CD1c-positive myeloid dendritic cell (primary cell): ENCODE results near the gene GPR27.

ENCODE experiments used
- DNase-seq: peaks from one replicate; pipeline ENCODE4 v3.0.0-alpha.2; 2016; ENCODE audit errors: extremely low spot score

Gene GPR27

DNA sequence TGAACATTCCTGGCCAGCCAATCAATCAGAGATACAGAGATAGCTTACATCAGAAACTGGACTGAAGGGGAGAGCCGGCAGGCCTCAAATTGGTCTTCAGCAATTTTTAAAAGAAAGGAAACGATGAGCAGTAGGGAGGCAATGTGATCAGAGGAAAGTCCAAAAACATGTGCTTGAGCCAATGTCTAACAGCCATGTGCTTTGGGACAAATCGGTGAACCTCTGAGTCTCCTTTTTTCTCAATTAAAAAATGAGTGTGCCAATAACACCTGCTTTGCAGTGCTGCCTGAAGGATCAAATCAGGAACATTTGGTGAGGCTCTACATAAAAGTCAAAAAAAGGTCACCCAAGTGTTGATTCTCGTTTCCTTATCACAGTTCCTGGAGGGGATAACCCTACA lies 21.0 kb upstream of the GPR27 start:
- DNase-seq, result no peak

DNA sequence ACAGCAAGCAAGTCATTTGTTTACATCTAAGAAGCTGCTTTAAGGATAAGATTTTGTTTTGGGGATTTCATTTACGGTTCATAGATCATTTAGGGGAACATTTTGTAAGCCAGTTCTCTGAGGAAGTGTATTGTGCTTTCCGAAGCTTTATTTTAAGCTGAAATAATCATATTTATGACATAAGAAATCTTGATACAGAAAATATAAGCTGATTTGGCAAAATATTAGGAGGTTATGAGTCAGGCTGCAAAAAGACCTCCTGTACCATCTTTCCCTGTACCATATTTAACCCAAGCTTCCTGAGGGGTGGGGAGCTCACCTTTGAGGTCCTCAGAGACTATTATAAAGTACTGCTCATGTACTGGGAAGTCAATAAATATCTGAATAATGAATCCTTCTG lies 20.3 kb upstream of the GPR27 start:
- DNase-seq, result no peak

DNA sequence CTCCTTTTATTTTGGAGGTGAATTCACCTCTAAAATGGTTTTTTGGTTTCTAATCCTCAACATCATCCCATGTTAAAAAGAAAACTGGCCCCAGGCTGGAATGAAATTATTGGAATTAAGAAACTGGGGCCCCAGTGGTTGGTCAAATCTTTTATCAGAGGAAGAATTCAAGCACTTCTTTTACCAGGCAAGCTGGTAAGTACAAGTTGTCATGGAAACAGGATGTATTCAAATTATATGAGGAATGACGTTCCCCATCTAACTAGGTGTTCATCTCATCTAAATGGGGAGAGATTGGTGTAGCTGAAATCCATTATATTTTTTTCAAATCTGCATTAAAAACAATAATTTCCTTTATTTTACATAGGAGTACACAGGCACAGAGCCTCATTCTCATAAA lies 18.8 kb upstream of the GPR27 start:
- DNase-seq, result no peak

DNA sequence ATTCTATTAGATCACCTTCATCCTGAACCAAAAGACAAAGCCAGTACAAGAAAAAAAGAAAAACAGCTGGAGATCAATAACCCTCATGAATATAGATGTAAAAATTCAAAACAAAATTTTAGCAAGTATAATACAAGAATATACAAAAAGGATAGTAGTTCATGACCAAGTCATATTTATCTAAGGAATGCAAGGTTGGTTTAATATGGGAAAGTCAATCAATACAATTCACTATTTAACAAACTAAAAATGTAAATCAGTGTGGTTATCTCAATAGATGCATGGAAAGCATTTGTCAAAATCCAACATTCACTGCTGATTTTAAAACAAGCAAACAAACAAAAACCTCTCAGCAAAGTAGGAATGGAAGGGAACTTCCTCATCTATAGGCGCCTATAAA lies 11.0 kb upstream of the GPR27 start:
- DNase-seq, result no peak

DNA sequence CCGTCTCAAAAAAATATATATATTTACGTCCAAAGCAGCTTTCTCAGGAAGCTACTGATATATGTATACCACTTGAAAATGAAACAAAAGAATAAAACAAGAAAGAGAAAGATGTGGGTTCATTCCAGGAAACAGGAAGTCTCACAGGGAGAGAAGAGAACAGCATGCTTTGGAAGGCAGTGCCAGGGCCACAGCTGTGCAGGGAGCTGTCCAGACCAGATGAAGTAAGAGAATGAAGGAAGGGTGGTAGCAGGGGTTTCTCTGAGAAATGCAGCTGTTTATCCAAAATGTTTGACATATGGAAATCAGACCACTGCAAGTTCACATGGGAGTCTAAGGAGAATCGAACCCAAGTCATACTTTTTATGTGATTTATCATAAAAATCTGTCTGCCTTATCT lies 8.9 kb upstream of the GPR27 start:
- DNase-seq, result no peak

DNA sequence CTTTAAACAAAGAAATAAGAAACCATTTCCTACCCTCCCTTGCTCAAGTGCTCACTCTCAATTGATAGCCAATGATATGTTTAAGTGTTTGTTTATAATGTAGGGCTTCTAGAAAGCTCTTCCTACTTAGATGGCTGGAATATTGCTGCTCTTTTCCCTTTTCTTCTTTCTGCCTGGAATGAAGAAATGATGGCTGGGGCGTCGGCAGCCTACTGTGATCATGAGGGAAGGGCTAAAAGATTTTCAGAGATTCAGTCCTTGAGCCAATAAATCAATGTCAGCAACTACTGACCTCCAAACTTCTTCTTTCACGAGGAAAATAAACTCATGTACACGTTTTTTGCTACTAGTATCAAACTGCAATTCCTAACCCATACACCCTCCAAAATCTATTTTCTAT lies 2.1 kb upstream of the GPR27 start:
- DNase-seq, result no peak

DNA sequence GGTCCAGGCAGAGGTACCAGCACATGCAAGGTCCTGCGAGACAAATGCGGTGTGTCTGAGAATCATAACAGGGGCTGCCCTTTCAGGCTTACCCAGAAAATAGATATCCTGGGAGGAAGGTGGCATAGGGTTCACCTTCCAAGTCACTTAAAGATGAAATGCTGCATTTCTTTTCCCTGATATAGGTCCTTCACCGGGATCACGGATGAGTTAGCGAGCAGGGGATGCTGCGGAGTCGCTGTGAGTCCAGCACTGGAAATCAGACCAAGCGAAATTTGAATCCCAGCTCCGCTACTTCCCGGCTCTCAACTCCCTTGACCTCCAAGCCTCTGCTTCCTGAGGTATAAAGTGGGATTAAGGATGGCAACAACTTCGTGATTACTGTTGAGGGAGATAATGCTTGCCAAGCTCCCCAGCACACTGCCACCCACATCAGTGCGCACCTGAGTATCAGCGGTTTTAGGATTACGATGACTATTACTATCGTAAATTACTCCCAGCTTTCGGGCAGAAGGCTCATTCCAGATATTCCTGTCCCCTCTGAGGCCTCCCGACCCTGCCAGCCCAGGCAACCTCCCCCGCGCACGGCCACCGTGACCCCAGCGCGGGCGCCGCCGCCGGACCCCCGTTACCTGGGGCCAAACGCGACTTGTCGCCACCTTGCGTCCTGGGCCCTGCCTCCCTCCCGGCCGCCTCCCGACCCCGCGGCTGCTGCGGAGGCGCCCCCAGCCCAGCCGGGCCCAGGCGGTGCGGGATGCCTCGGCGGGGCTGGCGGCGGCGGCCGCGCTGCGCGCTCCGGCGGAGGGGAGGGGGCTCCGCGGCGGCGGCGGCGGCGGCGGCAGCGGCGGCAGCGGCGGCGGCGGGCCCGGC lies 589 bp upstream of the GPR27 start:
- DNase-seq, result no peak

DNA sequence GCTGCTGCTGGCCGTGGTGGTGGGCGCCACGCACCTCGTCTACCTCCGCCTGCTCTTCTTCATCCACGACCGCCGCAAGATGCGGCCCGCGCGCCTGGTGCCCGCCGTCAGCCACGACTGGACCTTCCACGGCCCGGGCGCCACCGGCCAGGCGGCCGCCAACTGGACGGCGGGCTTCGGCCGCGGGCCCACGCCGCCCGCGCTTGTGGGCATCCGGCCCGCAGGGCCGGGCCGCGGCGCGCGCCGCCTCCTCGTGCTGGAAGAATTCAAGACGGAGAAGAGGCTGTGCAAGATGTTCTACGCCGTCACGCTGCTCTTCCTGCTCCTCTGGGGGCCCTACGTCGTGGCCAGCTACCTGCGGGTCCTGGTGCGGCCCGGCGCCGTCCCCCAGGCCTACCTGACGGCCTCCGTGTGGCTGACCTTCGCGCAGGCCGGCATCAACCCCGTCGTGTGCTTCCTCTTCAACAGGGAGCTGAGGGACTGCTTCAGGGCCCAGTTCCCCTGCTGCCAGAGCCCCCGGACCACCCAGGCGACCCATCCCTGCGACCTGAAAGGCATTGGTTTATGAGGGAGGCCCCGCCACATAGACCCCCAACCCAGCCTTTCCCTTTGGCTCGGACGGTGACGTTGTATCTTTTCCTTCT lies 1.1 kb downstream of the GPR27 start:
- no peak for DNase-seq

DNA sequence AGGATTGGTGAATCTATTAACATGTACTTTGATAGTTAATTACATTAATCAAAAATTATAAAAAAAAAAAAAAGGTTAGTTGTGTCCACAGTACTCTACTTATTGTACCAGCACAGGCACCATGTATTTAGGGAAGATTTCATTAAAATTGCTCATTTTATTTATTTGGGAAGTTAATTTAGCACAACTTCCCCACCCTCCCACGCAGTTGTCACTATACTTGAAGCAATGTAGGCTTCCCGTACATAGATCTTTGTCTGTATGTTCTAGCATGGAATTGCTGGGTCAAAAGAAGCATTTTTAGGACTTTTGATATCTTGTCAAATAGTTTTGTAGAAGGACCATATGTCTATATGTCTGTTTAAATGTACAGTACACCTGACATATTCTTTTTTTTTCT lies 4.4 kb downstream of the GPR27 start:
- DNase-seq, result peak; percentile 72

DNA sequence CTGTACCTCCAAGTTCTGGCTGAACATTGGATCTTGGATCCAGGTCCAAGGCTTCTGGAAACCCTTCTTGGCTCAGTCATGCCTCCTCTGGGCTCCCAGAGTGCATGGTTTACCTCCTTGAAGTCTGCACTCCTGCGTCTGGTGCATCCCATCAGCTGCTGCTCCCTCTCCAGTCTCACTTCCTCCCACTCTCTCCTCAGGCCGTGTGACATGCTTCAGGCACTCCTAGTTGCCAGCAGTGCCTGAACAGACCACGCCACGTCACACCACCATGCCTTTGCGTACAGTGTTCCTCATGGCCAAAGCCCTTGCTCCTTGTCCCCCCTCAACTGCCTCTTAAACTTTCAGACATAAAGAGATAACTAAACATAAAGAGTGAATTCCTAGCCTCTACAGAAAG lies 5.7 kb downstream of the GPR27 start:
- peak; percentile 69 for DNase-seq

DNA sequence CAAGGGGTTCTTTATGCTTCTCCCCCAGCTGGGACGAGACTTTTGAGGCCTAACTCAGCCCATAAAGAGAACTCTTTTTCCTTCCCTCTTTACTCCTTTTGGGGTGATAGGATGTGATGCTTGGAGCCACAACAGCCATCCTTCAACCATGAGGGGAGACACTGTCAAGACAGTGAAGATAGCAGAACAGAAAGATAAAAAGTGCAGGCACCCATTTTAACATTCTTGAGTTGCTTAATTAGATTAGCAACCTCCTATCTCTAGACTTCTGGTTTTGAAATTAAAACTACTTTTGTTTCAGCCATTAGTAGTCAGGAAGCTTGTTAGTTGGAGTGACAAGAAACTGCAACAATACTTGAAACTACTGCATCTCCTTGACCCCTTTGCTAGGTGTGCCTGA lies 6.5 kb downstream of the GPR27 start:
- DNase-seq, result no peak

DNA sequence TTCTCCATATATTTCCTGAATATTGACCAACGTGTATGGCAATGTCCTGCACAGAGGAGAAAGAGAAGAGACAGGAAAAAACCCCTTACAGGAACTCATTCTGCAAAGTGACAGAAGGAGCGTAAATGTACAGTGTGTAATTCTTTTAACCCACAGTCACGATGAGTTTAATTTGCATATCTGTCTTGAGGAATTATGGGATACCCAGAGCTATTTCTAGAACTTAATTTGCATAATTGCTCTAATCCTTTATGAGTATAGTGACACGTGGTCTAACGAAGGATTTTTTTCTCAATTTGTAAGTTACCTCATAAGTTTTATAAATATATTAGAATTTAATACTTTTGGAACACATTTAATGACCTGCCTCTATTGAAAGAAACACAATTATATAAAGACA lies 9.8 kb downstream of the GPR27 start:
- DNase-seq, result no peak

DNA sequence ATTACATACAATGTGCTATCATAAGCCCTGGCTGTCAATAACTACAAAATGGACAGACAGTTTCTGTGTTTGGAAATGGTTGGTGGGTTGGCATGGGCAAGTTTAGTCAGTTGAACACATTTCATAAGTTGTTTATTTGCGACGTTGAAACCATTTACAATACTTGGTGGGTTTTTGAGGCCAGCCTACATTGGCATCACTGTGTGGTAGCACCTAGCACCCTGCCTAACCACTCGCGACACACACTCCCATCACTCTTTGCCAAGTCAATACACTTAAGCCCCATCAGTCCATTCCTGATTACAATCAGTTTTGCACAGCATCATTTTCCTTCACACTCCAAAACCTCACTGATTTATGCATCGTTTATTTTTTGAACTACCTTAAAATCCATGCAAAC lies 17.5 kb downstream of the GPR27 start:
- no peak for DNase-seq

DNA sequence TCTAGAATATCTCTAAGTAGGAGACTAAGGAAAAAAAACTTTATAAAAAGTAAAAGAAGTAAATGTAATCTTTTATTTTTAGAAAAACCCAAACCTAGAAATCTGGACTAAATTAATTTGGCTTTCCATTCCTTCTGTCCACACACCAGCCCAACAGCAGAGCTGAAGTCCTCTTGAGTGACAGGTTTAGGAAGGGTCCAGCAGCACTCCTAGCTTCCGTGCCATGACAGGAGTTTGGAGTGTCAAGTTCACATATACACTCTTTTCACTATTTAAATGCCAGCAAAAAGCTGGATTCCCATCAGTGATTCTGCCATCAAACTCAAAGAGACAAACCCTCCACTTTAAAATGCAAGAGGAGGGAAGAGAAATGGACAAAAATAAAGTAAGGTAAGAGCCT lies 18.2 kb downstream of the GPR27 start:
- no peak for DNase-seq

DNA sequence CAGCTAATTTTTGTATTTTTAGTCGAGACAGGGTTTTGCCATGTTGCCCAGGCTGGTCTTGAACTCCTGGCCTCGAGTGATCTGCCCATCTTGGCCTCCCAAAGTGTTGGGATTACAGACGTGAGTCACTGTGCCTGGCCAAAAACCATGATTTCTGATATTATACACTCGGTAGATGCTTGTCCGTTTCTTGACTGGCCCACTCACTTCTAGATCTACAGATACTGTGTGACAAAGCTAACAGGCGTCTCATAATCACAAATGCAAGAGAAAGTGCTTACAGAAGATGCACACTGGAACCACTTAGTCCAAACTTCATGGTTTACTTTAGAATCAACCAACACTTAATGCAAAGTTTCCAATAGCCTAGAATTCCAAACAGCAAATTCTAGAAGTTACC lies 22.9 kb downstream of the GPR27 start:
- no peak for DNase-seq

DNA sequence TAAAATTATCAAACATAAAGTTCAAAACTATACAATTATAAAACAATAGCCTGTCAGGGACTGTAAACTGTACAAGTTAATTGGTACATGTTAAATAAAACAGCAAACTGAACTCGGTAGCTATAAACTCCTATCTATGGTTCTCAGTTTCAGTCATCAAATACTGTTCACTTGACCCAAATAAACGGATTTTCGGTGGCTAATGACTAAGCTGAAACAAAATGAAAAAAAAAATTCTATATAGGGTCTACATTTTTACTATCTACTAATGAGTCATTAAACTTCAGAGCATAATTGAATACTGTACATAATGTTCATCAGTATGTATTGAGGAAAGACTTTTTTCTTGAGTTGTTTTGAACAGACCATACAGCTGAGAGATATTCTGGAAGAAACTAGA lies 24.7 kb downstream of the GPR27 start:
- DNase-seq, result no peak

DNA sequence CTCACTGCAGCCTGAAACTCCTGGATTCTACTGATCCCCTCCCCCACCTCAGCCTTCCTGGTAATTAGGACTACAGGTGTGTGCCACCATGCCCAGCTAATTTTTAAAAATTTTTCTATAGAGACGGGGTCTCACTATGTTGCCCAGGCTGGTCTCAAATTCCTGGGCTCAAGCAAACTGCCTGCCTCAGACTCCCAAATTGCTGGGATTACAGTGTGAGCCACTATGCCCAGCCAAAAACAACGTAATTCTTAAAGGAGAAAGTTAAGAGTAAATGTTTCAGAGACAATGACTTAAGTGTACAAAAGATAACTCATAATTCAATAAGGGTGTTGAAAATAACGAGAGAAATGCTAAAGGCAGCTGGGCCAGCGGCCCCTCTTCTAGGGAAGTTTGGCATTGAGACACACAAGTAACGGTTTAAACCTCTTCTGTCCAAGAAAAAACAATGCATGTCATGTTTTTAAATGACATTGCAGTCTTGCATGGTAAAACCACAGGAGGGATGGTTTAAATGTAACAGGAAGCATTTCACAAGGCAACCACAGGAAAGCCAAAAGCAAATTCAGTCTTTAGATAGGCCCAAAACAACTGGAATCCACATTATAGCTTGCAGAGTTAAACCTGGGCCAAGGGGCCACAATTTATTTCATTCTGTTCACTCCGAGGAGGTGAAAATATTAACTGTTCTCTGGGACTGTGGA lies 26.2 kb downstream of the GPR27 start:
- peak; percentile 51 for DNase-seq

DNA sequence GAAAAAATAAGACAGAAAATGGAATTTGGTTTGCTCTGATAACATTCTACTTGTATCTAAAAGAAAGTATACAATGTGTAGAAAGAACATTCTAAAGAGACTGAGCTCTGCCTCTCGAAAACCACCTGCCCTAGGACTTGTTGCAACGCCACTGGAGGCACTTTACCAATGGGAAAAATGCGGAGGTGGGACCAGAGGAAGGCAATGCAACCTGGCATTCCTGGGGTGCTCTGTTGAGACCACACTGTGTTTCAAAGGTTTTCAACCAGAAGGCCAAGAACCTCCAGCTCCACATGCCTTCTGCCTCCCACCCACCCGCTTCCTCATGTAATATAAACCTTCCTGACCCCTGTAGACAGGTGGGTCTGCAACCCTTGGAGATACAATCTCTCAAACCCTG lies 26.8 kb downstream of the GPR27 start:
- DNase-seq, result no peak

DNA sequence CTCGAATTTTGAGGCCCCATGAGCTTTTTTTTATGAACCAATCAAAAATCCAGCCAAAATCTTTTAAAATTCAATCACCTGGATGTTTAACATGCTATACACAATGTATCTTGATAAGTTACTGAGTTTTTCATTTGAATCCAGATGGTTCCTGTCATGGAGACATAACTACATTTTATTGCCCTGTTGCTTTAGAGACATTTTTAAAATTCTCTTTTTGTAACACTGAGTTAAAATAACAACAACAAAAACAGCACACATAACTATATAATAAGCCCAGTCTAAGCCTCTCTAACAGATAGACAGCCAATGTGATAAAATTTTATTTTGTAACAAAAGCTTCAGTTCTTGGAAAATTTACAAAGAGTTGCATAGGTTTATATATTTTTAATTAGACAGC lies 29.5 kb downstream of the GPR27 start:
- no peak for DNase-seq

DNA sequence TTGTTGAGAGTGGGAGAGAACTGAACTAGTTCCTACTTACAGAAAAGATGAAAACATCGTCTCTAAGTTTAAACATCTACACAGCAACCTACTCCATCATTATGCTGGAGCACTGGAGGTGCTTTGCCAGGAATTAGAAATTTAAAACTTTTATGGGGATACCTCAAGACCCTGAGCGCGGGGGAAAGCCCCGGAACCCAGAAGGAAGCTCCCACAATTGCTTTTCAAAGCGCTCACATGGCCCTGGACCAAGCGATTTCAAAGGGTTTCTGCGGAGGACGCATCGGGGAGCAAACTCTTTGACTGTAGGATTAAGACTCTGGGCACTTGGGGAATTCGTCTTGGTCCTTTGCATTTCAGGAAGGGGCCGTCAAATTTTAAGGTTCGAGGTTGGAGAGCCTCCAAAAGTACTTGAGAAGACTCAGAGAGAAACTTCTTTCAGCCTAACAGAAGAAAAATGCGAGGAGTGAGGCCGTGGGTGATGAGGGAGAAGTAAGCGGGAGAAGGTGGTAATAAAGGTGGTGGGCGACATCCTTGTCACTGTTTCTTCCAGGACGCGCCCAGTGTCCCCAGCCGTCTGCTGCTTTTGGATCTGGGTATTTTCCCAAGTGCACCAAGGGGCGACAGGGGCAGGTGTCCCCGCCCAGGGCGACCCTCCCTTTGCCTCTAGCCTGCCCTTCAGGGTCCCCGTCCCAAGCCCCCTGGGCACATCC lies 30.7 kb downstream of the GPR27 start:
- DNase-seq, result peak; percentile 34

DNA sequence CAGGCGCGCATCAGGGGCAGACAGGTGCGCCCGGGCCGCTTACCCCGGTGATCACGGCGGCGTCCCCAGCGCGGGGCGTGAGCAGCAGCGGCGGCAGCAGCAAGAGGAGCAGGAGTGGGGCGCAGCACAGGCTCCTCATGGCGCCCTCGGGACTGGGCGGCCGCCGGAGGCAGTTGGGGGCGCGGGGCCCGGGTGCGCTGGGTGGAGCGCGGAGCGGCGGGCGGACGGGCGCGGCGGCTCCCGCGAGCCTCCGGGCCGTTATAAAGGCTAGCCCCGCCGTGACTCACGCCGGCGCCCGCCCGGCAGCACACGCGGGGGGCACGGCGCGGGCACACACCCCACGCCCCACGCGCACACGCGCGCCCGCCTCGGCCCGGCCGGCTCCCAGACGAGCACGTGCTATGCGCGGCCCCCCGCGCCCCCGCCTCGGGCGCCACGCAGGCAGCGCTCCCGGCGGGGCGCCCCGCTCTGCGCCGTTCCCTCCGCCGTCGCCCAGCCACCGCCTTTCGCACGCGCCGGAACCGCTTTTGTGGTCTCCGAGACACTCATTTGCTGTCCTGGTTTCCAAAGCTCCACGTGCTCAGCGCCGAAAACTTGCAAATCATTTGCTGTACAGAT lies 31.4 kb downstream of the GPR27 start, which contains the start of gene PROK2:
TSS of gene PROK2 (minus strand) at position 235 of the 618 bp plus-strand sequence. CDS start at position 139, 96 bp downstream.
- DNase-seq, result peak; percentile 63
